ENCODE results near the gene IRF7. TPM values are rescaled to one million over a fixed set of nuclear protein-coding genes. Genes with fewer than 3 reads are reported as not detected.

The IRF7 gene
- total RNA-seq, 1 experiment from 2014 or later, result 9.5 TPM

DNA sequence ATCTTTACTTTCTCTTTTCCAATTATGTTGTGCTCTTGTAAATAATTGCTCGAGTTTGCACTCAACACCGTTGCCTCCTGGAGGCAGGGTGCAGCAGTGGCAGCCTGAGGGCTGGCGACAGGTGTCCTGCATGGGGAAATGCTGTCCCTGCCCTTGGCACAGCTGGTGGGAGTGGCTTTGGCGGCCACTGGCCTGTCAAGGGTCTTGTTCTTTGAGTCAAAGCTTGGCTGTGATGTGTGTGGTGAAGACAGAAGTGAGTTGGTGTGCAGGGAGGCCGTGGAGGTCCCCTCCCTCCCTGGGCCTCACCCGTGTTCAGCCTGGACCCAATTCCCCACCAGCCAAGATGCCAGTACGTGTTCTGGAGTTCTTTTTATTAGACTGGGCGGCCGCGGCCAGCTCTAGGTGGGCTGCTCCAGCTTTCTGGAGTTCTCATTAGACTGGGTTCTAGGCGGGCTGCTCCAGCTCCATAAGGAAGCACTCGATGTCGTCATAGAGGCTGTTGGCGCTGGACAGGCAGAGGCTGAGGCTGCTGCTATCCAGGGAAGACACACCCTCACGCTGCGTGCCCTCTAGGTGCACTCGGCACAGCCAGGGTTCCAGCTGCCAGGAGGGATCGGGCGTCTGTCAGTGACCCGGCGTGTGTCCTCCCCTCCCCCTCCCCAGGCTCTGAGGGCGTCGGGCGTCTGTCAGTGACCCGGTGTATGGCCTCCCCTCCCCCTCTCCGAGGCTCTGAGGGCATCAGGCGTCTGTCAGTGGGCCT lies 3.4 kb downstream of the IRF7 start:
- DNase-seq (ENCODE audit: unreplicated experiment), result peak; percentile 48
- POLR2A ChIA-PET, result interaction anchor here (0.6 to 1.7 kb wide), 4 partner anchors 12 to 78 kb away, joined by 3 to 4 read pairs (median 4); partner anchors contain the start of gene LMNTD2
- Mint-ChIP-seq H3K27ac (ENCODE audit: low read depth, unreplicated experiment) (no peak overlapping the region), H3K36me3 (ENCODE audit: insufficient read depth, unreplicated experiment) (peaks cover 53% of the 10 kb centered on the region), H3K4me1 (ENCODE audit: insufficient read depth, unreplicated experiment) (peaks cover 6% of the 10 kb centered on the region), H3K27me3 (ENCODE audit: insufficient read depth, unreplicated experiment) (no peaks in the 10 kb centered on the region), H3K9me3 (ENCODE audit: unreplicated experiment) (no peaks in the 10 kb centered on the region), H3K4me3 (ENCODE audit: unreplicated experiment) (no peak overlapping the region)
- intact Hi-C loops (cut with micrococcal nuclease), result loop anchor here (10.0 kb wide), 1 partner anchor 48 kb away; the partner anchor contains the start of genes LMNTD2 and RASSF7
- CTCF ChIA-PET, result no interaction called here
- TF ChIP-seq, protein P1, sequence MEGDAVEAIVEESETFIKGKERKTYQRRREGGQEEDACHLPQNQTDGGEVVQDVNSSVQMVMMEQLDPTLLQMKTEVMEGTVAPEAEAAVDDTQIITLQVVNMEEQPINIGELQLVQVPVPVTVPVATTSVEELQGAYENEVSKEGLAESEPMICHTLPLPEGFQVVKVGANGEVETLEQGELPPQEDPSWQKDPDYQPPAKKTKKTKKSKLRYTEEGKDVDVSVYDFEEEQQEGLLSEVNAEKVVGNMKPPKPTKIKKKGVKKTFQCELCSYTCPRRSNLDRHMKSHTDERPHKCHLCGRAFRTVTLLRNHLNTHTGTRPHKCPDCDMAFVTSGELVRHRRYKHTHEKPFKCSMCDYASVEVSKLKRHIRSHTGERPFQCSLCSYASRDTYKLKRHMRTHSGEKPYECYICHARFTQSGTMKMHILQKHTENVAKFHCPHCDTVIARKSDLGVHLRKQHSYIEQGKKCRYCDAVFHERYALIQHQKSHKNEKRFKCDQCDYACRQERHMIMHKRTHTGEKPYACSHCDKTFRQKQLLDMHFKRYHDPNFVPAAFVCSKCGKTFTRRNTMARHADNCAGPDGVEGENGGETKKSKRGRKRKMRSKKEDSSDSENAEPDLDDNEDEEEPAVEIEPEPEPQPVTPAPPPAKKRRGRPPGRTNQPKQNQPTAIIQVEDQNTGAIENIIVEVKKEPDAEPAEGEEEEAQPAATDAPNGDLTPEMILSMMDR (IDR thresholded peaks at IDR 0.05; ENCODE audit: unreplicated experiment), result peak; percentile 20
- BruUV-seq (replicated peaks), result no TSS peak

DNA sequence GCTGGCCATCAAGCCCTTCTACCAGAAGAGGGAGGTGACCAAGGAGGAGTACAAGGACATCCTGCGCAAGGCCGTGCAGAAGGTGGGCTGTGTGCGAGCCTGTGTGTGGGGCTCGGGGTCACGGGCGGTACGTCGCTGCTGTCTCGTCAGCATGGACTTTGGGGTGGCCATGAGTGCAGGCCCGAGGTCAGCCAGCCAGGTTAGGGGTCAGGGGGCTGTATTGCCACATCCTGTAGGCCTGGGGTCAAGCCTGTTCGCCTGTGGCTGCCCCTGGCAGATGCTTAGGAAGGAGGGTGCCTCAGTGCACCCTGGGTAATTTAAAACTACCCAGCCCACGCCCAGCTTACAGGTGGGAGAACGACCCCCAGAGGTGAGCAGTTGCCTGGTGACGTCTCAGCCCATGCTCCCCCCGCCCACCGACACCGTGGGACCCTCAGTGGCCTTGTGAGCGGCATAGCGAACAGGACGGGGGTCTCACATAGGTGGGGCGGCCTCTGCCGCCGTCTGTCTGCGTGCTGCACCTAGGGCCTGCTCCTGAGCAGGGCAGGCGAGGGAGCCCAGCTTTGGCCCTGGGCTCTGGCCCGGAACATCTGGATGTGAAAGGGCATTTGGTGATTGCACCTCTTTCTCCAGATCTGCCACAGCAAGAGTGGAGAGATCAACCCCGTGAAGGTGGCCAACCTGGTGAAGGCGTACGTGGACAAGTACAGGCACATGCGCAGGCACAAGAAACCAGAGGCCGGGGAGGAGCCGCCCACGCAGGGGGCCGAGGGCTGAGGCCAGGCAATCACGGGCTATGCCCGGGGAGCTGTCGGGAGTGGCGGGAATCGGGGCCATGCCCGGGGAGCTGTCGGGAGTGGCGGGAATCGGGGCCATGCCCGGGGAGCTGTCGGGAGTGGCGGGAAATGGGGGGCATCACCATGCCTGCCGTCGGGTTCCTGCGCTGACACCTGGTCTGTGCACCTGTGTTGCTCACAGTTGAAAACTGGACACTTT lies 4.5 kb downstream of the IRF7 start:
- H3K36me3 Mint-ChIP-seq (ENCODE audit: insufficient read depth, unreplicated experiment), result peaks cover 64% of the 10 kb centered on the region
- H3K27me3 Mint-ChIP-seq (ENCODE audit: insufficient read depth, unreplicated experiment), result no peaks in the 10 kb centered on the region
- H3K27ac Mint-ChIP-seq (ENCODE audit: low read depth, unreplicated experiment), result no peak overlapping the region
- H3K9me3 Mint-ChIP-seq (ENCODE audit: unreplicated experiment), result no peaks in the 10 kb centered on the region
- intact Hi-C loops (cut with micrococcal nuclease), result loop anchor here (10.0 kb wide), 1 partner anchor 46 kb away; the partner anchor contains the start of genes LMNTD2 and RASSF7
- ChIA-PET CTCF (no interaction called here), POLR2A (interaction anchor here (1.3 to 1.7 kb wide), 2 partner anchors 10 to 51 kb away, joined by 4 read pairs; partner anchors contain the start of gene LMNTD2)
- H3K4me3 Mint-ChIP-seq (ENCODE audit: unreplicated experiment), result no peak overlapping the region
- H3K4me1 Mint-ChIP-seq (ENCODE audit: insufficient read depth, unreplicated experiment), result peaks cover 6% of the 10 kb centered on the region
- no peak for DNase-seq (ENCODE audit: unreplicated experiment)
- TF ChIP-seq, protein P1 (IDR thresholded peaks at IDR 0.05; ENCODE audit: unreplicated experiment), result no peak
- TSS peak; percentile 25 for BruUV-seq (replicated peaks)

DNA sequence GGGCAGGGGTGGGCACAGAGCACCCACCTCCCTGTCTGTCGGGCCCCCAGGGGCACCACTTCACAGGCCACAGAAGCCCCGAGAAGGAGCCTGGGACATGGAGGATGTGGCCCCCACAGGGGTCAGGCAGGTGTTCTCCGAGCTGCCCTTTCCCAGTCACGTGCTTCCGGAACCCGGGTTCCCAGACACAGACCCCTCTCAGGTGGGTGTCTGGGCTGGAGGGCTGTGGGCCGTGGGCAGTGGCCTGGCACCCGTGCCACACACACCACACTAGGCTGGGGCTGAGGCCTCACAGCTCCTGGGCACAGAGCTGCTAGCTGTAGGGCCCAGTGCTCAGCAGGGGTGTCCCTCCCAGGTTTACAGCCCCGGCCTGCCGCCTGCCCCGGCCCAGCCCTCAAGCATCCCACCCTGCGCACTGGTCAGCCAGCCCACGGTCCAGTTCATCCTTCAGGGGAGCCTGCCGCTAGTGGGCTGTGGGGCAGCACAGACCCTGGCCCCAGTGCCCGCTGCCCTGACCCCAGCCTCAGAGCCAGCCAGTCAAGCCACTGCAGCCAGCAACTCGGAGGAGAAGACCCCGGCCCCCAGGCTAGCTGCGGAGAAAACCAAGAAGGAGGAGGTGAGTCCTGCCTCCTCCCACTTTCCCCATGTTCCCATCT lies 5.5 kb downstream of the IRF7 start:
- ChIA-PET CTCF (no interaction called here), POLR2A (interaction anchor here (0.6 kb wide), 1 partner anchor 72 kb away, joined by 3 read pairs; no protein-coding TSS in a partner anchor)
- Mint-ChIP-seq H3K27me3 (ENCODE audit: insufficient read depth, unreplicated experiment) (no peaks in the 10 kb centered on the region), H3K4me3 (ENCODE audit: unreplicated experiment) (no peak overlapping the region), H3K9me3 (ENCODE audit: unreplicated experiment) (no peaks in the 10 kb centered on the region), H3K27ac (ENCODE audit: low read depth, unreplicated experiment) (no peak overlapping the region), H3K36me3 (ENCODE audit: insufficient read depth, unreplicated experiment) (peaks cover 57% of the 10 kb centered on the region), H3K4me1 (ENCODE audit: insufficient read depth, unreplicated experiment) (peaks cover 6% of the 10 kb centered on the region)
- TF ChIP-seq, protein P1 (IDR thresholded peaks at IDR 0.05; ENCODE audit: unreplicated experiment), result no peak
- DNase-seq (ENCODE audit: unreplicated experiment), result no peak
- BruUV-seq (replicated peaks), result no TSS peak
- intact Hi-C loops (cut with micrococcal nuclease), result loop anchor here (10.0 kb wide), 1 partner anchor 45 kb away; the partner anchor contains the start of genes LMNTD2 and RASSF7

Data from MCF 10A (cell line).